ENCODE results near the gene SPTY2D1. TPM values are rescaled to one million over a fixed set of nuclear protein-coding genes. Genes with fewer than 3 reads are reported as not detected.
"Not testable (repeated sequence)": the region's sequence is repeated elsewhere in the genome, so short reads cannot be mapped to it uniquely, and the experiment has no call there.

The SPTY2D1 gene, protein sequence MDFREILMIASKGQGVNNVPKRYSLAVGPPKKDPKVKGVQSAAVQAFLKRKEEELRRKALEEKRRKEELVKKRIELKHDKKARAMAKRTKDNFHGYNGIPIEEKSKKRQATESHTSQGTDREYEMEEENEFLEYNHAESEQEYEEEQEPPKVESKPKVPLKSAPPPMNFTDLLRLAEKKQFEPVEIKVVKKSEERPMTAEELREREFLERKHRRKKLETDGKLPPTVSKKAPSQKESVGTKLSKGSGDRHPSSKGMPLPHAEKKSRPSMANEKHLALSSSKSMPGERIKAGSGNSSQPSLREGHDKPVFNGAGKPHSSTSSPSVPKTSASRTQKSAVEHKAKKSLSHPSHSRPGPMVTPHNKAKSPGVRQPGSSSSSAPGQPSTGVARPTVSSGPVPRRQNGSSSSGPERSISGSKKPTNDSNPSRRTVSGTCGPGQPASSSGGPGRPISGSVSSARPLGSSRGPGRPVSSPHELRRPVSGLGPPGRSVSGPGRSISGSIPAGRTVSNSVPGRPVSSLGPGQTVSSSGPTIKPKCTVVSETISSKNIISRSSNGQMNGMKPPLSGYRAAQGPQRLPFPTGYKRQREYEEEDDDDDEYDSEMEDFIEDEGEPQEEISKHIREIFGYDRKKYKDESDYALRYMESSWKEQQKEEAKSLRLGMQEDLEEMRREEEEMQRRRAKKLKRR
- total RNA-seq, result 12.6 and 17.3 TPM in 2 replicates

- Histone ChIP-seq H3K4me3 (ENCODE audit: low read depth, low read length) (peak within 1 kb of the TSS; percentile 90), H3K36me3 (ENCODE audit: control insufficient read depth, insufficient read depth, low read length) (no peaks in the 10 kb centered on the region), H3K27me3 (ENCODE audit: control insufficient read depth, insufficient read depth, low read length) (no peaks in the 10 kb centered on the region)
- FAIRE-seq, result no peak
- peak; percentile 97 for DNase-seq (ENCODE audit: low read depth)
- TF ChIP-seq, protein P1, sequence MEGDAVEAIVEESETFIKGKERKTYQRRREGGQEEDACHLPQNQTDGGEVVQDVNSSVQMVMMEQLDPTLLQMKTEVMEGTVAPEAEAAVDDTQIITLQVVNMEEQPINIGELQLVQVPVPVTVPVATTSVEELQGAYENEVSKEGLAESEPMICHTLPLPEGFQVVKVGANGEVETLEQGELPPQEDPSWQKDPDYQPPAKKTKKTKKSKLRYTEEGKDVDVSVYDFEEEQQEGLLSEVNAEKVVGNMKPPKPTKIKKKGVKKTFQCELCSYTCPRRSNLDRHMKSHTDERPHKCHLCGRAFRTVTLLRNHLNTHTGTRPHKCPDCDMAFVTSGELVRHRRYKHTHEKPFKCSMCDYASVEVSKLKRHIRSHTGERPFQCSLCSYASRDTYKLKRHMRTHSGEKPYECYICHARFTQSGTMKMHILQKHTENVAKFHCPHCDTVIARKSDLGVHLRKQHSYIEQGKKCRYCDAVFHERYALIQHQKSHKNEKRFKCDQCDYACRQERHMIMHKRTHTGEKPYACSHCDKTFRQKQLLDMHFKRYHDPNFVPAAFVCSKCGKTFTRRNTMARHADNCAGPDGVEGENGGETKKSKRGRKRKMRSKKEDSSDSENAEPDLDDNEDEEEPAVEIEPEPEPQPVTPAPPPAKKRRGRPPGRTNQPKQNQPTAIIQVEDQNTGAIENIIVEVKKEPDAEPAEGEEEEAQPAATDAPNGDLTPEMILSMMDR (IDR thresholded peaks at IDR 0.05; ENCODE audit: insufficient read depth, low read length, severe bottlenecking), result no peak
Observed at GRCh38 chr11:18634140-18635032, at the start of gene SPTY2D1. Gene SPTY2D1, minus strand, starts transcription at chr11:18634342. Its CDS starts 85 bp downstream, at chr11:18634257.

DNA sequence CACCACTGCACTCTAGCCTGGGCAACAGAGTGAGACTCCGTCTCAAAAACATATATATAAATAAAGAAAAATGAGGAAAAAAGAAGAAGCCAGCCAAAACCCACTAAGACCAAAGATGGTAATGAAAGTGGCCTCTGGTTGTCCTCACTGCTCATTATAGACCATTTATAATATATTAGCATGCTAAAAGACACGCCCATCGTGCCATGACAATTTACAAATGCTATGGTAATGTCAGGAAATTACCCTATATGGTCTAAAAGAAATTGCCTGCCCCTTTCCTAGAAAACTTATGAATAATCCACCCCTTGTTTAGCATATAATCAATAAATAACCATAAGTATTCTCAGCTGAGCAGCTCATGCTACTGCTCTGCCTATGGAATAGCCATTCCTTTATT is 48.3 kb upstream of the SPTY2D1 start:
- TF ChIP-seq, protein P1 (IDR thresholded peaks at IDR 0.05; ENCODE audit: insufficient read depth, low read length, severe bottlenecking), result no peak
- Histone ChIP-seq H3K27me3 (ENCODE audit: control insufficient read depth, insufficient read depth, low read length) (no peaks in the 10 kb centered on the region), H3K4me3 (ENCODE audit: low read depth, low read length) (no peak overlapping the region), H3K36me3 (ENCODE audit: control insufficient read depth, insufficient read depth, low read length) (no peaks in the 10 kb centered on the region)
- no peak for FAIRE-seq
- no peak for DNase-seq (ENCODE audit: low read depth)

- not testable (repeated sequence) for H3K4me3 ChIP-seq (ENCODE audit: low read depth, low read length); FAIRE-seq; H3K36me3 ChIP-seq (ENCODE audit: control insufficient read depth, insufficient read depth, low read length); H3K27me3 ChIP-seq (ENCODE audit: control insufficient read depth, insufficient read depth, low read length)
- DNase-seq (ENCODE audit: low read depth), result peak; percentile 54
Observed at GRCh38 chr11:18681949-18682348, 47.8 kb upstream of the SPTY2D1 start.

DNA sequence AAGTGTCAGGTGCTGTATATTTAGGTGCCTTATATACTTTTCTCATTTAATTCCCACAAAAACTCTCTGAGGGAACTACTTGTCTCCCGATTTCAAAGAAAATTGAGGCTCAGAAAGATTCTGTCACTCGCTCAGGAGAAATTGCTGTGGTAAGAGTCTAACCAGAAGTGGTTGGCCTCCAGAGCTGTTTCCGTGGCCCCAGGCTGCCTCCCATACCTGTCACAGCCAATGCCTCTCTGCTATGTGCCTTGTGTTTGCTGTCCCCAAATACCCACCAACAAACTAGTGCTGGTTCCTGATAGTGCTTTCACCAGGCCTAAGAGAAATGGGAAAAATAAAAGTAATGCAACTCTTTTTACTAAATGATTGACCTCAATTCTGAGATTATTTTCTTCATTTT is 43.4 kb upstream of the SPTY2D1 start:
- Histone ChIP-seq H3K36me3 (ENCODE audit: control insufficient read depth, insufficient read depth, low read length) (no peaks in the 10 kb centered on the region), H3K4me3 (ENCODE audit: low read depth, low read length) (no peak overlapping the region), H3K27me3 (ENCODE audit: control insufficient read depth, insufficient read depth, low read length) (no peaks in the 10 kb centered on the region)
- TF ChIP-seq, protein P1 (IDR thresholded peaks at IDR 0.05; ENCODE audit: insufficient read depth, low read length, severe bottlenecking), result no peak
- DNase-seq (ENCODE audit: low read depth) (no peak), FAIRE-seq (no peak)

GRCh38 chr11:18676803-18677202 is 42.7 kb upstream of the SPTY2D1 start:
- TF ChIP-seq, protein P1 (IDR thresholded peaks at IDR 0.05; ENCODE audit: insufficient read depth, low read length, severe bottlenecking), result no peak
- DNase-seq (ENCODE audit: low read depth), result peak; percentile 88
- no peaks in the 10 kb centered on the region for H3K27me3 ChIP-seq (ENCODE audit: control insufficient read depth, insufficient read depth, low read length)
- H3K4me3 ChIP-seq (ENCODE audit: low read depth, low read length), result no peak overlapping the region
- FAIRE-seq, result no peak
- no peaks in the 10 kb centered on the region for H3K36me3 ChIP-seq (ENCODE audit: control insufficient read depth, insufficient read depth, low read length)

- H3K27me3 ChIP-seq (ENCODE audit: control insufficient read depth, insufficient read depth, low read length); FAIRE-seq; H3K4me3 ChIP-seq (ENCODE audit: low read depth, low read length); H3K36me3 ChIP-seq (ENCODE audit: control insufficient read depth, insufficient read depth, low read length): not testable (repeated sequence)
- peak; percentile 67 for DNase-seq (ENCODE audit: low read depth)
Observed at GRCh38 chr11:18672209-18672608, 38.1 kb upstream of the SPTY2D1 start.
